ENCODE measurements around the gene FCHO1. TPM values are rescaled to one million over a fixed set of nuclear protein-coding genes. Genes with fewer than 3 reads are reported as not detected.

Gene FCHO1
- total and polyA plus RNA-seq, 2 donors (not counting 3 experiments of a cell fraction or from before 2014, with no cell fraction given) = 0.66 to 1.6 TPM

GRCh38 chr19:17826508-17827056 lies 75.3 kb downstream of the FCHO1 start:
- intact Hi-C loops (cut with micrococcal nuclease) (no loop called here), dilution Hi-C loops (cut with MboI; ENCODE audit: extremely low pct_ligation_motif_present, low sequenced_read_pairs) (no loop called here)
- Histone ChIP-seq H3K4me2 (ENCODE audit: insufficient read depth, low read length) (no peak overlapping the region), H4K20me1 (replicated peaks; ENCODE audit: control insufficient read depth, extremely low read depth, insufficient read depth, low read length) (no peaks in the 10 kb centered on the region), H3K4me3 (replicated peaks in 1 of 3; ENCODE audit: insufficient read depth in 1 of 3, low read depth in 1 of 3, low read length in 3 of 3) (no peak overlapping the region), H3K4me1 (ENCODE audit: control insufficient read depth, extremely low read depth, insufficient read depth, low read length) (peaks cover 10% of the 10 kb centered on the region), H3K27me3 (ENCODE audit: control insufficient read depth in 2 of 2, insufficient read depth in 2 of 2, low read length in 2 of 2) (peaks cover 0 to 3% of the 10 kb centered on the region in 2 experiments), H3K9me3 (replicated peaks; ENCODE audit: control insufficient read depth, insufficient read depth, low read length) (no peaks in the 10 kb centered on the region), H3K36me3 (ENCODE audit: control insufficient read depth in 2 of 2, extremely low read depth in 1 of 2, insufficient read depth in 2 of 2, low read length in 2 of 2) (no peaks in the 10 kb centered on the region), H3K9ac (replicated peaks; ENCODE audit: extremely low read depth, insufficient read depth, low read length) (no peak overlapping the region), H2AFZ (ENCODE audit: low read depth, low read length) (no peak overlapping the region), H3K27ac (ENCODE audit: insufficient read depth, low read depth, low read length) (no peak overlapping the region), H3K9me1 (replicated peaks; ENCODE audit: control insufficient read depth, extremely low read depth, insufficient read depth, low read length) (no peaks in the 10 kb centered on the region), H3K79me2 (ENCODE audit: control insufficient read depth, insufficient read depth, low read length) (no peaks in the 10 kb centered on the region)
- no peak for DNase-seq (ENCODE audit: low read depth, low spot score)
- ChIA-PET POLR2A (no interaction called here), CTCF (interaction anchor here (2.2 kb wide), 1 partner anchor 28 kb away, joined by 5 read pairs; no protein-coding TSS in a partner anchor)
- TF ChIP-seq POLR2A (IDR thresholded peaks at IDR 0.05; ENCODE audit: low read depth, low read length) (no peak), FOS (IDR thresholded peaks at IDR 0.05; ENCODE audit: borderline replicate concordance, insufficient read depth, low read length) (no peak), GATA2 (IDR thresholded peaks at IDR 0.05; ENCODE audit: insufficient read depth, insufficient read length, low read depth, low read length) (no peak), CTCF (IDR thresholded peaks at IDR 0.05; ENCODE audit: extremely low read depth in 1 of 2, insufficient read depth in 1 of 2, low read depth in 1 of 2, low read length in 2 of 2) (no peak), JUN (IDR thresholded peaks at IDR 0.05; ENCODE audit: borderline replicate concordance, insufficient read depth, insufficient read length, low read depth) (no peak), MYC (IDR thresholded peaks at IDR 0.05; ENCODE audit: low read depth, low read length) (no peak), EZH2 (IDR thresholded peaks at IDR 0.05; ENCODE audit: borderline replicate concordance, low read depth, low read length, severe bottlenecking) (no peak), POLR2AphosphoS5 (IDR thresholded peaks at IDR 0.05; ENCODE audit: insufficient read depth, low read depth, low read length) (no peak)
- TF ChIP-seq, protein P1, sequence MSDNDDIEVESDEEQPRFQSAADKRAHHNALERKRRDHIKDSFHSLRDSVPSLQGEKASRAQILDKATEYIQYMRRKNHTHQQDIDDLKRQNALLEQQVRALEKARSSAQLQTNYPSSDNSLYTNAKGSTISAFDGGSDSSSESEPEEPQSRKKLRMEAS (IDR thresholded peaks at IDR 0.05; ENCODE audit: insufficient read depth, insufficient read length) = no peak
- no TSS peak for BruUV-seq (replicated peaks)
- FAIRE-seq = no peak
